ENCODE measurements around the gene GPN1.
"Not testable (repeated sequence)": the region's sequence is repeated elsewhere in the genome, so short reads cannot be mapped to it uniquely, and the experiment has no call there.

The GPN1 gene

DNA sequence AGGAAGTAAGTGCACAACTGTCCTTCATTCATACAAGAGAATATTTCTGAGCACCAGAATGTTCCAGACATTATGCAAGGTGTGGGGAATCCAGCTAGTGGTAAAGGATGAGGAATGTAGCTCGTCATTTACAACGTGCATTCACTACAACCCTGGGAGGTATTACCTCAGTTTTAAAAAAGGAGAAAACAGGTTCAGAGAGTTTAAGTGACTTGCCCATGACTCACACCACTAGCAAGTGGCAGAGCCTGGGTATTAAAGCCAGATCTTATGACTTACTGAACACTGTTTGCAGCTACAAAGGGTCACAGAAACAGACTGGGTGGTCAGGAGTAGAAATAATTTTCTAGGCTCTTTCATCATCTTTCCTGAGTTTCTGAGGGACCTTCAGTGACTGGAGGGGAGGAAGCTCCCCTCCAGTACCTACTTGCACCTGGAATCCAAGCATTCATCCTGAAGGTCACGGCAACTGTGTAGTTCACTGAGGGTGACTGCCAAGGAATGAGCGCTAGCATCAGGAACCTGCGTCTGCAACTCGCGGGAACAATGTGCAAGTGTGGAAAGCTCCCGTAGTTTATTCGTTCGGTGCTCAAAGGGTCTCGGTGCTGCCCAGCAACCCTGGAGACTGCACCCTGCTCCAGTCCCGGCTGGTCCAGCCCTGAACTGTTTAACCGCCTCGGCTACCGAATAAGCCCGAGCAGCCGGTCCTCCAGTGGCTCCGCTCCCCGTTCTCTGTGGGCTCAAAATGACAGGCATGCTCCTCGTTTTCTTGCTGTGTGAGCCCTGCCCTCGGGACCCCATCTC lies 685 bp upstream of the GPN1 start:
- DNase-seq, result peak; percentile 94

DNA sequence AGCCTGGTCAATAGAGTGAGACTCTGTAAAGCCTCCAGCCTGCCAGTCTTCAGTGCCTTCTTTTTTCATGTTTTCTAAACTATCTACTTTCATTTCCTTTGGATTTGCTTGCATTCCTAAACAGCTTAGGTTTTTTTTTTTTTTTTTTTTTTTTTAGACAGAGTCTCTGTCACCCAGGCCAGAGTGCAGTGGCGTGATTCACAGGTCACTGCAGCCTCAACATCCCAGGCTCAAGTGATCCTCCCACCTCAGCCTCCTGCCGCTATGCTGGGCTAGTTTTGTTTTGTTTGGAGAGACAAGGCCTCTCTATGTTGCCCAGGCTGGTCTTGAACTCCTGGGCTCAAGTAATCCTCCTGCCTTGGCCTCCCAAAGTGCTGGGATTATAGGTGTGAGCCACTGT lies 1.4 kb downstream of the GPN1 start:
- DNase-seq, result not testable (repeated sequence)

DNA sequence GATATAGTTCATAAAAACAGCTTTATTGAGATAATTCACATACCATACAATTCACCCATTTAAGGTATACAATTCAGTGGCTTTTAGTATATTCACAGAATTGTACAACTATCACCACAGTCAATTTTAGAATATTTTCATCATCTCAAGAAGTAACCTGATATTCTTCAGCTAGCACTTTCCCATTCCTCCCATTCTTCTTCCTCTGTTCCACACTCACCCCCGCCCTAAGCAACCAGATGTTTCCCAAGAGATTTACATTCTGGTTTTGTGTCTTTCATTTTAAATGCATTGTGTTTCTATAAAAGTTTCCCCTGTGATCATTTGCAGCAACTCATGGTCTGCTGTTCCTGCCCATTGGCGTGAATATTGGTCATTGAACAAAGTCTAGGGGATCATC lies 5.4 kb downstream of the GPN1 start:
- no peak for DNase-seq

DNA sequence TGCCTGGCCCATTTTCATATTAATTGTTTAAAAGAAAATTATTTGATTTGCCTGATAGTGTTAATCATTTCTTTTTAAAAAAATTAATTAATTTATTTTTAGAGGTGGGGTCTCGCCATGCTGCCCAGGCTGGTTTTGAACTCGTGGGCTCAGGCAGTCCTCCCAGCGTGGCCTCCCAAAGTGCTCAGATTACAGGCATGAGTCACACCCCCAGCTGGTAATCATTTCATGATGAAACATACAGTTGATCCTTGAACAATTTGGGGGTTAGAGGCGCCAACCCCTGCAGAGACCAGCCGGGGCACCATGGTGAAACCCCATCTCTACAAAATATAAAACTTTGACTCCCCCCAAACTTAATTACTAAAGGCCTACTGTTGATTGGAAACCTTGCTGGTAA lies 7.9 kb downstream of the GPN1 start:
- no peak for DNase-seq

DNA sequence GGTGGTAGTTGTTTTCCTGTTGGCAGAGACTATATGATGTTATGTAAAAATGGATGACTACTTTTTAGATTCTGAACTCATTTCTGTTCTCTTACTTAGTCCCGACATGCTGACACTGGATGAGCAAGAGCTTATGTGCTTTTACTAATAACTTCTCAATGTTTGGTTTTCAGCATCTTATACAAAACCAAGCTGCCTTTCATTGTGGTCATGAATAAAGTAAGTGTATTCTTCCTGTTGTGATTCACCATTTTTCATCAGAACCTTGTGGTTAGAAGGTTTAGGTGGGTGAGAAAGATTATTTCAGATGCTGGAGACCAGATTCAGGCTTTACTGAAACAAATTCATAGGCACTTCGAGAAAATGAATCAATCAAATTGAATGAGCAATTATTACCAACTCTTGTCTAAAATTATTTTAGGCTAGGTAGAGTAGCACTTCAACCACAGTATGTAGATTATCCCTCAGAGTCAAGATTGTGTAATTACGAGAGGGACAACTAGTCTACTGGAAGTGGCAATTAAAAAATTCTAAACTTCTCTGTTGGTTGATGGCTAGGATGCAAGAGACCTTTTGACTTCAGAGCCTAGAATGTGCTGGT lies 9.3 kb downstream of the GPN1 start:
- peak; percentile 32 for DNase-seq

DNA sequence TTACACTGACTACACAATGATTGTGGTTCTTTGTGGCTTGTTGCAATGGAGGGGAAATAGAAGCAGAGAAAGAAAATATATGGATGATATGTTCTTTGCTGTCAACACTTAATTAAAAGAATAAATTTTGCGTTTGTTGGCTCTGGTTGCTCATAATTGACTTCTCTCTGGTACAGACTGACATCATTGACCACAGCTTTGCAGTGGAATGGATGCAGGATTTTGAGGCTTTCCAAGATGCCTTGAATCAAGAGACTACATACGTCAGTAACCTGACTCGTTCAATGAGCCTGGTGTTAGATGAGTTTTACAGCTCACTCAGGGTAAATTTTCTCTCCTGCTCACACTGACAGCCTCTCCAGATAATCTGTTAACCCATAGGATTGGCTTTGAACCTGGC lies 9.9 kb downstream of the GPN1 start:
- no peak for DNase-seq

DNA sequence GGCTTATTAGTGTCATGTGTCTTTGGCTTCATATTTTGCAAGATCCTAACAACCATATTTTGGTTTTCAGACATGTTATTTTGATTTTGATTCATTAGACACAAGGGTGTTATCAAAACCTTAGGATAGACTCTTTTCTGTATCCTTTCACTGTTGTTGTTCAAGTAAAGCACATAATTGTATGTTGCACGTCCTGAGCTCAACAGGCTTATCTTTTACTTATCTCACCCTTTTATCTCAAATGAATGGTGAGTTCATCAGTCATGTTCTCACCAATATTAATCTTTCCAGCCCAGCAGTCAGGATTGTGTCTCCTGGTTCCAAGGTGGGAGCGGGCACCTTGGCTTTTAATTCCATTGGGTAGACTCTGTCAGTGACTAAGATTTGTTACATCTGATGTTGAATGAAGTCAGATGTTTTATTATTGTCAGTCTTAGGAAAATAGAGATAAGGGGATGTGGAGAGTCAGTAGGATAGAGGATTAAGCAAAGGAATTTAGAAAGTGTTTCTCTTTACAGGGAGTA lies 11.9 kb downstream of the GPN1 start:
- DNase-seq, result peak; percentile 44

DNA sequence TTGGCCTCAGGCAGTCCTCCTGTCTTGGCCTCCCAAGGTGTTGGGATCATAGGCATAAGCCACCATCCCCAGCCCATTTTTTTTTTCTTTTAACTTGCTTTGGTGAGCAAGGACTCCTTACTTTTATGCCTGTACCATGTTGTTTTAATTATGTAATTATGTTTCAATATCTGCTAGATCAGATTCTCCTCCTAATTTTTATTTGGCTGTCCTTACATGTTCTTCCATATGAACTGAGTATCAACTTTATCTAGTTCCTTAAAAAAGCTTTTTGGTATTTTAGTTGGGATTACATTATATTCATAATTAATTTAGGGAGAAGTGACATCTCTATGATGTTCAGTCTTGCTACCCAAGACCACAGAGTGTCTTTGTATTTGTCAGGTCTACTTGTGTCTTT lies 16.3 kb downstream of the GPN1 start:
- DNase-seq, result no peak

DNA sequence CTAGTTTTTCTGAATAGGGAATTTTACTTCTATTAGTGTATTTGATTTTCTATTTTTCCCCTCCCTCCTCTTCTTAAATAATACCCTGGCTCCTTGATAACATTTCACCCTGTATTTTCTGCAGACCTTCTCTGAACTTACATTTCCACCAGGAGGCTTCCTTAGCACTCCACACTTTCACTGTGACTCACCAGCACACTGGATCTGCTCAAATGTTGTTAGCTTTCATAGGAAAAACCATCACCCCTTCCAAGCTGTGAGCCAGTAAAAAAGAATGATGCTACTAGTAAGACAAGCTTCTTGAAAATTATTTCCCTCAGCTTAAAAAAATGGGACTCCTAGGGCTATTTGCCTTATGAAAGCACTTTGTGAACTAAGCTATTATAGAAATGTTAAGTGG lies 18.4 kb downstream of the GPN1 start:
- DNase-seq, result no peak

DNA sequence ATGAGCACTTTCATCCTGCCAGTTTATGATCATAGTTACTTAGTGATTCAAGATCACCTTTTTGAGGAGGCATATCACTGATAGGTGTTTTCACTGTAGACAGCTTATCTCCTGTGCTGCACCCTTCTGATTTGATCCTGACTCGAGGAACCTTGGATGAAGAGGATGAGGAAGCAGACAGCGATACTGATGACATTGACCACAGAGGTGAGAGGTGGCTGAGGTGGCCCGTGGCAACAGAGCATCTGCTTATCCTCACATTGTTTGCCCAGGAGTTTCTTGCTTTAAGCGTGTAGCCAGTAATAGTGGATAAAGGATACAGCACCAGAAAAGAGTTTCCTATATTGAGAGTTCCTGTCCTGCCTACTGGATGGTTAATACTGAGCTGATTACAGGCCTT lies 18.9 kb downstream of the GPN1 start:
- DNase-seq, result no peak

DNA sequence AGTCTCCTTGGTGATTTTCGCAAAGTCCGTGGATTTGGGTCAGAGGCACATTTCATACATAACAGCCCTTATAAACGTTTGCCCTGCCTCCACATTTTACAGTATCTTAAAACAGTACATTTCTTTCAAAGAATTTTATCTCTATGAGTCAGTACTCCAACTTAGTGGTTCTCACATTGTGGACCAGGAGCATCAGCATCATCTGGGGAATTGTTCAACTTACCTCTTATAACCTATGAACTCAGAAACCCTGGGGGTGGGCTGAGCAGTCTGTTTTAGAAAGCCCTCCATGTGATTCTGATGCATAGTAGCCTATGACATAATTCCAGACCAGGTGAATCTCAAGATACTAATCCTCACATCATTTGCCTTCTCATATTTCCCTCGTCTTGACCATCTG lies 22.2 kb downstream of the GPN1 start:
- DNase-seq, result no peak

DNA sequence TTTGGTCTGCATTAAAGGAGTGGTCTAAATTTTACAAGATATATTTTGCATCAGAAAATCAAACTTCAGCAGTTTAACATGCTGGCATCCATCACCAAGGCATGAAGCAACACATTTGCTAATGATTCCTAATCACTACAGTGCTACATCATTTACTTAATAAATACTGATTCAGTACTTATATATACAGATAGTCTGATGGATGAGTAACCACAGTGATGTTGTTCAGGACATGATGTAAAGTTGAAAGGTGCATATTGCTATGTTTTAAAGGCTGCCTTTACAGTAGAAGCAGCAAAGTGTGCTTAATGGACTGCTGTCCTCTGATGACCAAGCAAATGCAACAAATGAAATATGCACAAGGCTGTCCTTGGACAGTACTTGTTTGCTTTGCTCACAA lies 23.5 kb downstream of the GPN1 start:
- no peak for DNase-seq

DNA sequence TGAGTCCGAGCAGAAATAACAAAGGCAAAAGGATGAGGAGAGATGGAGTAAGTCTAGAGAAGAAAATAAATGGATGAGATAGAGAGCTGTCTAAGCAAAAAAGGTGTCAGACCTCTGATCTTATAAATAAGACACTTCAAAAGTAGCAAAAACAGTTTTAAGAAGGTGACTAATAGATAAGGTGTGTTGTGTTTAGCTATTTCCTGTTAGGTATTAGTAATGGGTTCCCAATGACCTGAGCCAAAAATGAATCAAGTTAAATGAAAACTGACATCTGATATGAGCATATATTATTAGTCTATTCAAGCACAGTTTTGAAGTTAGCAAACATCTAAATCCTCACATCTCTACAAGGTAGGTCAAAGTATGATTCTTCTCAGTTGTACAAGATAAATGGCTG lies 23.9 kb downstream of the GPN1 start:
- DNase-seq, result no peak

DNA sequence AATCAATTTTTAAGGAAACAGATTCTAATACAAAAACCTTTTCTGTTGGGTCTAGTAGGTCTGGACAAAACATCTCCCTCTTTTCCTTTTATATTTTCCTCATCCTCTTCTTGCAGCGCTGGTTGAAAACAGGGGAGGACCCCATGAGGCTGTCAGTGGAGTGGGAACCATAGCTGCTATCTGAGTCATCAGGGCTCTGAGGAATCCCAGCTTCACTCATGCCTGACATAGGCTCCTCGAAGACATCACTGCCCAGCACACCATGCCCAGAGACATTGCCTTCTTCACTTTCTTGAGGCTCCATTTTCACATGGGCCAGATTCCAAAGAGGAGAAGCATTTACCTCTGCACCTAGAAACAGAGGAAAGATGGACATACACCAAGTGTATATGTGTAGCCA lies 24.5 kb downstream of the GPN1 start:
- DNase-seq, result peak; percentile 86

DNA sequence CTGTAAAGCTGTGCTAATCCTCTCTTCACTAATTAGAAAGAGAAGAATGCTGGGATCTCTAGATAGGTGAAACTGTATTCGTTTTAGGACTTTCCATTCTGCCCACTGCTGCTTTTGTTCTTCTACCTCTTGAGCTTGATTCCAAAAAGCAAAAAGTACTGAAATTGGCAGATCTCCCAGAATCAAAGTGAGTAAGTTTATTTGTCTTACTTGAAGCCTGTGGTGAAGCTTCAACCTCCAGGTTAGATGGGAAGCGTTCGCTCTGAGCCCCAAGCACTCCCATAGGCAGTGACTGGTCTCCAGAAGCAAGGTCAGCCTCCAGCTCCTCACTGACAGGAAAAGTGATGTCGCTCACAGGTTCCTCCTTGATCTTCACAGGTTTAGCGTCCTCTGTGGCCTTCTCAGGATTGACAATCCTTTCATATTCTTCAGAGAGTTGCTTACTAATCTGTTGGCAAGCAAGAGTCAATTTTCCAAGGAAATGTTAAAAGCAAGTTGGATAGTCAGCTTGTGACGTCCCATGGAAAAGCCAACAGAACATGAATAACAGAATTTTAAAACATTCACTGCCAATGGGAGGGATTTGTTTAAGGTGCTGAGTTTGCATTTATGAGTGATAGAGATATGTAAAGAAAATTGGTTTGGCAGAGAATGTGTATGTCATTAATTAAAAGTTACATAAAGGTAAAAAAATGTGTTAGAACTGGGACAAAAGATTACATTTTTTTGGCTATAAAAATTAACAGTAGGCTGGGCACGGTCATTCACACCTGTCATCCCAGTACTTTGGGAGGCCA lies 26.5 kb downstream of the GPN1 start:
- DNase-seq, result peak; percentile 17

DNA sequence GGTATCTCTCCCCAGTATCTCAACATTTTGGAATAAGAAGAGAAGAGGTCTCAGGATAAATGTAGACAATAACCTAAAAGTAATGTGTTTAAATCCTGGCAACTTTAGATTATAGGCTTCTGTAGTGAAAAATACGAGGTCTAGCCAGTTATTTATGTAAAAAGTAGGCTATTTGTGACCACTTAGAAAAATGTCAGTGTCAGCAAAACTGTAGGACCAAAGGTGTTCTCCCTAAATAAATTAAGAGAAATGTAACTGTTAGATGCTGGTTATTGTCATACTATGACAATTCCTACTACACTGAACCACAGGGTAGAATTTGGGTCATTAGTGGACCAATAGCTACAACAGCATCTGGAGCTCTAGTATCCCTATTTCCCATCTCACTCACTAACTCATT lies 32.5 kb downstream of the GPN1 start:
- no peak for DNase-seq

DNA sequence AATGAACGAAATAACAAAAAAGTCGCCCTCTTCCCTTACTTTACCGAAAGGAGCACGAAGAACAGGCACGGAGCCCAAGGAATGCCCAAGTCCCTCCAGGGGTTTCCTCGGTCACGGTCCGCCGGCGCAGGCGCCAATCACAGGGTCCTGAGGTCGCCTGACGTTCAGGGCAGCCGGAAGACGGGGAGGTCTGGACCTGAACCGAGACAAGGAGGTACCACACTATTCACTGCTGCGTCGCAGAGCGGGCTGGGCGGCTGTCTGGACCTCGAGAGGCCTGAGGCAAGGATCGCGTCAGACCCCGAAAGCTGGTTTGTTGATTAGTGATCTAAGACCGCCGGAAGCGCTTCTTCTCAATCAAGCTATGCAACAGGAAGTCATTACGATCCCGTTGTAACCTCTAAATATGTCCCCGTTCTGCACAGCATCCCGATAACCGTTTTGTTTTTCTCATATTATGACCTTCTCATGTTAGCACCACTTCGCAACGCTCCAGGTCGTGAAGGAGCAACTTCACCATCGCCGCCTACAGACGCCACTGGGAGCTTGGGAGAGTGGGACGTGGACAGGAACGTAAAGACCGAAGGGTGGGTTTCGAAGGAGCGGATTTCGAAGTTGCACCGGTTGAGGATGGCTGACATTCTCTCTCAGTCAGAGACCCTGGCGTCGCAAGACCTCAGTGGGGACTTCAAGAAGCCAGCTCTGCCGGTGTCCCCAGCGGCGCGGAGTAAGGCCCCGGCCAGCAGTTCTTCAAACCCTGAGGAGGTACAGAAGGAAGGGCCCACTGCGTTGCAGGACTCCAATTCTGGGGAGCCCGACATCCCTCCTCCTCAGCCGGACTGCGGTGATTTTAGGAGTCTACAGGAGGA lies 34.7 kb downstream of the GPN1 start, which contains the start of the genes SLC4A1AP and SUPT7L:
Gene SLC4A1AP (plus strand): TSS at position 605 of the 869 bp plus-strand sequence. CDS start 26 bp downstream, at position 631.
Gene SUPT7L (minus strand): TSS at position 330 of the 869 bp plus-strand sequence. CDS start 1,422 bp downstream, outside the sequence.
- DNase-seq, result peak; percentile 78

DNA sequence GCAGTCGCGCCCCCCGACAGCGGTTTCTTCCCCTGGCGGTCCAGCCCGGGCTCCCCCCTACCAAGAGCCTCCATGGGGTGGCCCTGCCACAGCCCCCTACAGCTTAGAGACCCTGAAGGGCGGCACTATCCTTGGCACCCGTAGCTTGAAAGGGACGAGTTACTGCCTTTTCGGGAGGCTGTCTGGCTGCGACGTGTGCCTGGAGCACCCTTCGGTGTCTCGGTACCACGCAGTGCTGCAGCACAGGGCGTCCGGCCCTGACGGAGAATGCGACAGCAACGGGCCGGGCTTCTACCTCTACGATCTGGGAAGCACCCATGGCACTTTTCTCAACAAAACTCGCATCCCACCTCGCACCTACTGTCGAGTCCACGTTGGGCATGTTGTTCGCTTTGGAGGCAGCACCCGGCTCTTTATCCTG lies 35.3 kb downstream of the GPN1 start:
- no peak for DNase-seq

DNA sequence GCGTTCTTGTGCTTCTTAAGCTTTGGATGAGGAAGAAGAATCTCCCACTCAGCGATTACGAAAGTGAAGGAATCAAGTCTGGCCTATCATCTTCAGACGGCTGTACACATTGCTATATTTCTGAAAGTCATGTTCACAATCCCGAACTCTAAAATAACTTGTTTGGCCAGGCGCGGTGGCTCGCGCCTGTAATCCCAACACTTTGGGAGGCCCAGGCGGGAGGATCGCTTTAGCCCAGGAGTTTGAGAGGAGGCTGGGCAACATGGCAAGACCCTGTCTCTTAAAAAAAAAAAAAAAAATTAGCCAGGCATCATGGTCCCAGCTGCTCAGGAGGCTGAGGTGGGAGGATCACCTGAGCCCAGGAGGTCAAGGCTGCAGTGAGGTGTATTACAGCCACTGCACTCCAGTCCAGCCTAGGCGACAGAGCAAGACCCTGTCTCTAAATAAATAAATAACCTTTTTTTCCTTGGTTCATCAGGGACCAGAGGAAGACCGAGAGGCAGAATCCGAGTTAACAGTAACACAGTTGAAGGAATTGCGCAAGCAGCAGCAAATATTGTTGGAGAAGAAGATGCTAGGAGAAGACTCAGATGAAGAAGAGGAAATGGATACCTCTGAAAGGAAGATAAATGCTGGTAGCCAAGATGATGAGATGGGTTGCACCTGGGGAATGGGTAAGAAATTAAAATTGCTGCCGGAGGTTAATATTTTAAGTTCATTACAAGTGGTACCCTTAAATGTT lies 35.9 kb downstream of the GPN1 start:
- DNase-seq, result no peak

DNA sequence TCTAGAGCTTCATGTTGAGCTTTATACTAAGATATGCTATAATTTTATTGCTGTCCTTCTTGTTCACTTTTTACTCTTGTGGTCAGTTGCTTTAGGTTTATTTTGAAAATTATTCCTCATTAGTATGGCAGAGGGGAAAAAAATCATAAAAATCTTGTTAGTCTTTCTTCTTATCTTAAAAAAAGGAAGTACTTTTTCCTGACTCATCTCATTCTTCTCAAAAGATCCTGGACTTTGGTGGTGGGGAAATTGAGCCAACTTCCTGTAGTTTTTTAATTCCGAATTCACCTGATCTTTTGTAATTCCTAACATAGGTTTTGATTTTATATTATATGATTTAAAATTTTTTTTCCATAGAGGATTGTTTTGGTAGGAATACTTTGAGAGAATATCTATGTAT lies 38.6 kb downstream of the GPN1 start:
- DNase-seq, result no peak

DNA sequence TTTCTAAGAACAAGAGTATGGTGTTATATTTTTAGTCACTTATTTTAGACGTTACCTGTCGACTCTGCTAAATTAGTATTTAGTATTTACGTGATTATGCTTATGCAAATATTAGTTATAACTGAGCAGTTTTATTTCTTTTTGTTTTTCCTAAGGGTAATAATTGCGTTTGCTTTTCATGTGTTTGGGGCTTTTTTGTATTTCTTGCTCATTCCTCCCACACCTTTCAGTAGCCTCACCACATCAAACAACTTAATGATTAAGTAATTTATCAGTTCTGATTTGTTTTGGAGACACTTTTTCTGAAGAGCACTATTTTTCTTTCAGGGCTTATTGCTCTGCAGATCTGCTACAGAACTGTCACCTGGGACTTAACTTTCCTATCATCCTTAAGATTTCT lies 42.4 kb downstream of the GPN1 start:
- no peak for DNase-seq

All from kidney glomerular epithelial cell (primary cell).